AG09309 (cell line): ENCODE results near the gene HBG1.
"Not testable (repeated sequence)": the region's sequence is repeated elsewhere in the genome, so short reads cannot be mapped to it uniquely, and the experiment has no call there.

Experiments used
- DNase-seq: peaks from one replicate; pipeline ENCODE4 v3.0.0-alpha.2; 2010; ENCODE audit warnings: low read depth
- H3K4me3 ChIP-seq: 2 replicates; pipeline ENCODE4 v1.5.1; 2011; ENCODE audit warnings: mild to moderate bottlenecking, low read depth, low read length, moderate library complexity; ENCODE audit not compliant: control insufficient read depth
- TF ChIP-seq, protein P1 (sequence below): IDR thresholded peaks from 2 replicates; pipeline ENCODE4 v1.5.1; 2011; ENCODE audit warnings: mild to moderate bottlenecking, low read depth, low read length, inconsistent platforms; ENCODE audit not compliant: insufficient read depth, control insufficient read depth; ENCODE audit errors: missing control alignments

The HBG1 gene

DNA sequence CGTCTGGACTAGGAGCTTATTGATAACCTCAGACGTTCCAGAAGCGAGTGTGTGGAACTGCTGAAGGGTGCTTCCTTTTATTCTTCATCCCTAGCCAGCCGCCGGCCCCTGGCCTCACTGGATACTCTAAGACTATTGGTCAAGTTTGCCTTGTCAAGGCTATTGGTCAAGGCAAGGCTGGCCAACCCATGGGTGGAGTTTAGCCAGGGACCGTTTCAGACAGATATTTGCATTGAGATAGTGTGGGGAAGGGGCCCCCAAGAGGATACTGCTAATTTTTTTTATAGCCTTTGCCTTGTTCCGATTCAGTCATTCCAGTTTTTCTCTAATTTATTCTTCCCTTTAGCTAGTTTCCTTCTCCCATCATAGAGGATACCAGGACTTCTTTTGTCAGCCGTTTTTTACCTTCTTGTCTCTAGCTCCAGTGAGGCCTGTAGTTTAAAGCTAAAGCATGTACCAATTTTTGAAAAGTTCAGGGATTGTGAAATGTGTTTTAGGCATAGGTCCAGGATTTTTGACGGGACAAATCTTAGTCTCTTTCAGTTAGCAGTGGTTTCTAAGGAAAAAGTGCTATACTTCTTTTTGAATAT lies at the start of gene HBG1:
Gene HBG1 (minus strand): TSS at position 51 of the 590 bp plus-strand sequence. CDS start 53 bp downstream, outside the sequence.
- not testable (repeated sequence) for H3K4me3 ChIP-seq, DNase-seq

DNA sequence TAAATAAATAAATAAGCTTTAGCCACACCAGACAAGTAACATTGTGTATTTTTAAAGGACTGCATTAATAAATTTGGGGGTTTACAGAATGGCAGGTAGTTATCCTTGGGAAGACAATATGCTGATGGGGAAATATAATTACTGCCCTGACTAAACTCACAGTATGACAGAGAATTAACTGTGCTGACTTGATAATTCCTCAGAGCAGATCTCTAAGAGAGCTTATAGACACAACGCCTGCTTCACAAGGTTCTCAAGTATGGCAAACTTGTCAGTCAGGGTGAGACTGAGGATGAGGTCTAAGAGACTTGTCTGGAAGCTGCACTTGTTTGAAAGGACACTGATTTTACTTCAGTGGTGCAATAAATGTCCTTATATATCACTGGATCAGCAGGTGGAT lies 48.8 kb upstream of the HBG1 start:
- no peak overlapping the region for H3K4me3 ChIP-seq
- DNase-seq, result no peak
- TF ChIP-seq, protein P1, sequence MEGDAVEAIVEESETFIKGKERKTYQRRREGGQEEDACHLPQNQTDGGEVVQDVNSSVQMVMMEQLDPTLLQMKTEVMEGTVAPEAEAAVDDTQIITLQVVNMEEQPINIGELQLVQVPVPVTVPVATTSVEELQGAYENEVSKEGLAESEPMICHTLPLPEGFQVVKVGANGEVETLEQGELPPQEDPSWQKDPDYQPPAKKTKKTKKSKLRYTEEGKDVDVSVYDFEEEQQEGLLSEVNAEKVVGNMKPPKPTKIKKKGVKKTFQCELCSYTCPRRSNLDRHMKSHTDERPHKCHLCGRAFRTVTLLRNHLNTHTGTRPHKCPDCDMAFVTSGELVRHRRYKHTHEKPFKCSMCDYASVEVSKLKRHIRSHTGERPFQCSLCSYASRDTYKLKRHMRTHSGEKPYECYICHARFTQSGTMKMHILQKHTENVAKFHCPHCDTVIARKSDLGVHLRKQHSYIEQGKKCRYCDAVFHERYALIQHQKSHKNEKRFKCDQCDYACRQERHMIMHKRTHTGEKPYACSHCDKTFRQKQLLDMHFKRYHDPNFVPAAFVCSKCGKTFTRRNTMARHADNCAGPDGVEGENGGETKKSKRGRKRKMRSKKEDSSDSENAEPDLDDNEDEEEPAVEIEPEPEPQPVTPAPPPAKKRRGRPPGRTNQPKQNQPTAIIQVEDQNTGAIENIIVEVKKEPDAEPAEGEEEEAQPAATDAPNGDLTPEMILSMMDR, result no peak

DNA sequence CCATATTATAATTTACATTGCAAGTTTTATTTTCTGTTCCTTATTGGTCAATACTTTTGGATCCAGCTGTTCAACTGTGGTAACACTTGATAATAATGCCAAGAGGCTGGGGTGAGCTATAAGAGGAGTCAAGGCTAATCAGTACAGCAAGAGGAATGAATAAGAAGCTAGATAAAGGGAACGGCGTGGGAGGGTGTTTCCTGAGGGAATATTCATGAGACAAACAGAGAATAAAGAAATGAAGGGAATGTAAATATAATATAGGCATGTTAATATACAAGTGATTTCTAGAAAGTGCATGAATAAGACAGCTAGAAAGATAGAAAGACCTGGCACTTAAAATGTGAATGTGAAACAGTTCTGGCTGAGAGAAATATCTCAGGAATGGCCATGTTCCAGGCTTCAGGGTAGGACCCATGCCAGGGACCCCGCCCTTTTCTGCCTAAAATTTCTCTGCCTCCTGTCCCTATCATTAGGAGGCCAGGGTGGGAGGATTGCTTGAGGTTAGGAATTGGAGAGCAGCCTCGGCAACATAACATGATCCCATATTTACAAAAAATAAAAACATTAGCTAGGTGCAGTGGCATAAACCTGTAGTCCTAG lies 48.2 kb upstream of the HBG1 start:
- TF ChIP-seq, protein P1, result no peak
- H3K4me3 ChIP-seq, result no peak overlapping the region
- no peak for DNase-seq

DNA sequence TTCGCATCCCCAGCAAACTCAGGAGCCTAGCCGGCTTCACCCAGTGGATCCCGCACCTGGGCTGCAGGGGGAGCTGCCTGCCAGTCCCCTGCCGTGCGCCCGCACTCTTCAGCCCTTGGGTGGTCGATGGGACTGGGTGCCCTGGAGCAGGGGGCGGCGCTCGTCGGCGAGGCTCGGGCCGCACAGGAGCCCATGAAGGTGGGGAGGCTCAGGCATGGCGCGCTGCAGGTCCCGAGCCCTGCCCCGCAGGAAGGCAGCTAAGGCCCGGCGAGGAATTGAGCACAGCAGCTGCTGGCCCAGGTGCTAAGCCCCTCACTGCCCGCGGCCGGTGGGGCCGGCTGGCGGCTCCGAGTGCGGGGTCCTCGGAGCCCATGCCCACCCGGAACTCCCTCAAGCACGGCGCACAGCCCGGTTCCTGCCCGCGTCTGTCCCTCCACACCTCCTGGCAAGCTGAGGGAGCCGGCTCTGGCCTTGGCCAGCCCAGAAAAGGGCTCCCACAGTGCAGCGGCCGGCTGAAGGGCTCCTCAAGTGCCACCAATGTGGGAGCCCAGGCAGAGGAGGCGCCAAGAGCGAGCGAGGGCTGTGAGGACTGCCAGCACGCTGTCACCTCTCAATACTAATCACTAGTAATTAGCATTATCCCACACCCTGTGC lies 44.8 kb upstream of the HBG1 start:
- not testable (repeated sequence) for DNase-seq, H3K4me3 ChIP-seq

DNA sequence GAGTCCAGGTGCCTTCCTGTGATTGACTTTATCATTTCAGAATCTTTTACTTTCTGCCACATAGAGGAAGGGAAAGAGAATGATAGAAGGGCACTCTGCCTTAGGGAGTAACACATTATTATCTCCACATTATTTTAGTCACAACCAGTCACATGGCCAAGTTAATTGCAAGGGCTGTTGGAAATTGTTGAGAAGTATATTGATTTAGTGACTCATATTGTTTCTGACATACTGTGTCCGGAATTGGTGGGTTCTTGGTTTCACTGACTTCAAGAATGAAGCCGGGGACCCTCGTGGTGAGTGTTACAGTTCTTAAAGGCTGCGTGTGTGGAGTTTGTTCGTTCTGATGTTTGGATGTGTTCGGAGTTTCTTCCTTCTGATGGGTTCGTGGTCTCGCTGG lies 43.4 kb upstream of the HBG1 start:
- H3K4me3 ChIP-seq, result no peak overlapping the region
- DNase-seq, result no peak
- TF ChIP-seq, protein P1, result no peak

DNA sequence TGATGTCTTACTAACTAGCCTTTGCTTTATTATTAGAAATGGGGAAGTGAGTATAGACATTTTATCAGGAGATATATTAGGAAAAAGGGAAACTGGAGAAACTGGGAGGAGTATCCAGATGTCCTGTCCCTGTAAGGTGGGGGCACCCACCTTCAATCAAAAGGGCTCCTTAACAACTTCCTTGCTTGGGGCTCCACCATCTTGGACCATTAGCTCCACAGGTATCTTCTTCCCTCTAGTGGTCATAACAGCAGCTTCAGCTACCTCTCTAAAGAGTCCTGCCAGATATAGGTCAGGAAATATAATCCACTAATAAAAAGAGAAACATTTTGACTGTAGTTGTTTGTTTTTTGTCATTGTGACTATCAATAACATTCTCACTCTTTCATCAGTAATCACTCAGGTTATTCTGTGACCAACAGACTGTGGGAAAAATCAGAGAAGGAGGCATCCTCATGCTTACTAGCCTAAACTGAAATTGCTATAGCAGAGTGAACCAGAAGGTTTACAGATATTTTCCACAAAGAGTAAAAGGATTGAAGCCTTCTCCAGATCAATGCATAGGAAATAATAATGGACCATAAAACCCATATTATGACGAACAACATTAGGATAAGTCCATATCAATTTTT lies 41.7 kb upstream of the HBG1 start:
- no peak for DNase-seq
- no peak overlapping the region for H3K4me3 ChIP-seq
- TF ChIP-seq, protein P1, result peak; percentile 70

DNA sequence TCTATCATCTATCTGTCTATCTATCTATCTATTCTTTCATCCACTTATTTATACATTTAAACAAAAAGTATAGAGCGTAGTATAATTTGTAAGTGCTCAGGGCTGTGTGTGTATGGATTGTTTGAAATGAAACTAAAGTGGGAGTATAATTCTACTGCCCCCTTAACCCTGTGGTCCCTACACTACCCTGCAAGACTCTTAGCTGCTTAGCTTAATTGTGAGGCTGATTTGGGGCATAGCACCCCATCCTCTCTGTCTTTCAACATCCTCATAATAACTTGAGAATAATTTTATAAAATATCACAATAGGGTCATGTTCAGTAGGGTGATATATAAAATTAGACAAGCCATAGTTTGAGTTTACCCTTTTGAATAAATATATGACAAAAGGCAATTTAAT lies 40.4 kb upstream of the HBG1 start:
- no peak for DNase-seq
- H3K4me3 ChIP-seq, result no peak overlapping the region
- TF ChIP-seq, protein P1, result no peak

DNA sequence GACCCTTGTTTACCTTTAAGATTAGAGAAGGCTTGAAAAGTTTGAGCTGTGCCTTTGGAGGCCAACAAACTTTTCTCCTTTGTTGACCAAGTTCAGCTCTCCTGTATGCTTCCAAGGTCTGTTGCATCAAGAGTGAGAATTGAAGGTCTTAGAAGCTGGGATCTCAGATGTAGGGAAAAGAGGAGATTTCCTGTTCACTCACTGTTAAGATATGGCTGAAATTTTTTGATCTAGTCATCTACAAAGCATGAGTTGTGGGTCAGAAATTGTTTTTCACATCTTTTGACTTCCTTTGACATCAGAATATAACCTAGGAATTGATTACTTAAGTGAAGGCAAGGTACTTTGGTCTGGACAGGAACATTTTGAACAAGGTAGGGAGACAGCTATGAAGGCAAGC lies 40.0 kb upstream of the HBG1 start:
- H3K4me3 ChIP-seq, result no peak overlapping the region
- no peak for DNase-seq
- TF ChIP-seq, protein P1, result no peak
